ENCODE measurements around the gene DIP2B.

DIP2B gene

GRCh38 chr12:50533971-50534370, 29.2 kb downstream of the DIP2B start:
- Histone ChIP-seq H3K4me3 (IDR thresholded peaks at IDR 0.05; ENCODE audit: insufficient read depth, low read depth, low read length) (no peak overlapping the region), H3K79me2 (ENCODE audit: insufficient read depth, low read depth) (peaks cover 5% of the 10 kb centered on the region; the same call in 1 of the 2 replicates), H4K20me1 (ENCODE audit: insufficient read depth) (no peaks in the 10 kb centered on the region), H3K27ac (no peak overlapping the region), H3K9ac (no peak overlapping the region), H2AFZ (ENCODE audit: low read depth) (no peak overlapping the region), H3K4me1 (ENCODE audit: low read depth, poor library complexity, severe bottlenecking) (peaks cover 30% of the 10 kb centered on the region), H3K36me3 (ENCODE audit: insufficient read depth) (no peaks in the 10 kb centered on the region), H3K4me2 (no peak overlapping the region), H3K27me3 (ENCODE audit: insufficient read depth, low read depth) (no peaks in the 10 kb centered on the region)
- TF ChIP-seq CTCF (conservative IDR thresholded peaks at IDR 0.05; ENCODE audit: low read depth, low read length) = no peak

GRCh38 chr12:50536831-50537537, 32.2 kb downstream of the DIP2B start:
- Histone ChIP-seq H3K9ac (no peak overlapping the region), H4K20me1 (ENCODE audit: insufficient read depth) (0 out of 2 replicates have a peak, but pooled peaks cover 6% of the 10 kb centered on the region), H3K27ac (no peak overlapping the region), H3K79me2 (ENCODE audit: insufficient read depth, low read depth) (peaks cover 5% of the 10 kb centered on the region; the same call in 1 of the 2 replicates), H3K4me3 (IDR thresholded peaks at IDR 0.05; ENCODE audit: insufficient read depth, low read depth, low read length) (no peak overlapping the region), H3K4me2 (no peak overlapping the region), H3K36me3 (ENCODE audit: insufficient read depth) (no peaks in the 10 kb centered on the region), H3K4me1 (ENCODE audit: low read depth, poor library complexity, severe bottlenecking) (peaks cover 31% of the 10 kb centered on the region), H2AFZ (ENCODE audit: low read depth) (no peak overlapping the region), H3K27me3 (ENCODE audit: insufficient read depth, low read depth) (no peaks in the 10 kb centered on the region)
- TF ChIP-seq CTCF (conservative IDR thresholded peaks at IDR 0.05; ENCODE audit: low read depth, low read length) = no peak

- Histone ChIP-seq H3K27me3 (ENCODE audit: insufficient read depth, low read depth) (no peaks in the 10 kb centered on the region), H4K20me1 (ENCODE audit: insufficient read depth) (0 out of 2 replicates have a peak, but pooled peaks cover 6% of the 10 kb centered on the region), H3K36me3 (ENCODE audit: insufficient read depth) (no peaks in the 10 kb centered on the region), H3K79me2 (ENCODE audit: insufficient read depth, low read depth) (peaks cover 5% of the 10 kb centered on the region; the same call in 1 of the 2 replicates), H2AFZ (ENCODE audit: low read depth) (no peak overlapping the region), H3K27ac (no peak overlapping the region), H3K4me1 (ENCODE audit: low read depth, poor library complexity, severe bottlenecking) (peaks cover 31% of the 10 kb centered on the region), H3K4me2 (no peak overlapping the region), H3K9ac (no peak overlapping the region), H3K4me3 (IDR thresholded peaks at IDR 0.05; ENCODE audit: insufficient read depth, low read depth, low read length) (no peak overlapping the region)
- TF ChIP-seq CTCF (conservative IDR thresholded peaks at IDR 0.05; ENCODE audit: low read depth, low read length) = no peak
These were observed 32.7 kb downstream of the DIP2B start for GRCh38 chr12:50537538-50537919.

GRCh38 chr12:50538182-50538581, 33.4 kb downstream of the DIP2B start:
- TF ChIP-seq CTCF (conservative IDR thresholded peaks at IDR 0.05; ENCODE audit: low read depth, low read length) = no peak
- Histone ChIP-seq H3K79me2 (ENCODE audit: insufficient read depth, low read depth) (peaks cover 5% of the 10 kb centered on the region; the same call in 1 of the 2 replicates), H3K9ac (no peak overlapping the region), H4K20me1 (ENCODE audit: insufficient read depth) (0 out of 2 replicates have a peak, but pooled peaks cover 6% of the 10 kb centered on the region), H2AFZ (ENCODE audit: low read depth) (no peak overlapping the region), H3K27me3 (ENCODE audit: insufficient read depth, low read depth) (no peaks in the 10 kb centered on the region), H3K4me1 (ENCODE audit: low read depth, poor library complexity, severe bottlenecking) (peaks cover 28% of the 10 kb centered on the region), H3K4me3 (IDR thresholded peaks at IDR 0.05; ENCODE audit: insufficient read depth, low read depth, low read length) (no peak overlapping the region), H3K4me2 (no peak overlapping the region), H3K27ac (no peak overlapping the region), H3K36me3 (ENCODE audit: insufficient read depth) (no peaks in the 10 kb centered on the region)

Data from KMS-11 (cell line).